Memory B cell (primary cell): ENCODE data around the gene ASRGL1.

Experiments used
- ATAC-seq: fragments of 150-1000 bp; cut with Tn5 transposase; 2 replicates; pipeline ENCODE4 v1.10.0; 2021; ENCODE audit warnings: low read depth, mild to moderate bottlenecking, moderate library complexity
- DNase-seq, 2 donors: peaks; one replicate each; pipeline ENCODE4 v3.0.0; 2022; ENCODE audit warnings: low spot score in 2 of 2
- H3K27ac Mint-ChIP-seq: one replicate; pipeline ENCODE4 v1.8.0; 2022; ENCODE audit warnings: mild to moderate bottlenecking, moderate library complexity, mixed read lengths
- H3K27me3 Mint-ChIP-seq: one replicate; pipeline ENCODE4 v1.8.0; 2022; ENCODE audit warnings: mixed read lengths
- H3K36me3 Mint-ChIP-seq: one replicate; pipeline ENCODE4 v1.8.0; 2022; ENCODE audit warnings: mild to moderate bottlenecking, mixed read lengths
- H3K4me1 Mint-ChIP-seq: one replicate; pipeline ENCODE4 v1.8.0; 2022; ENCODE audit warnings: mixed read lengths
- H3K4me3 Mint-ChIP-seq: one replicate; pipeline ENCODE4 v1.8.0; 2022; ENCODE audit warnings: mild to moderate bottlenecking, moderate library complexity, mixed read lengths
- H3K9me3 Mint-ChIP-seq: one replicate; pipeline ENCODE4 v1.8.0; 2022; ENCODE audit warnings: mixed read lengths

Gene ASRGL1

GRCh38 chr11:62402960-62403730 lies 65.9 kb downstream of the ASRGL1 start:
- Mint-ChIP-seq H3K9me3 (no peaks in the 10 kb centered on the region), H3K4me3 (no peak overlapping the region), H3K4me1 (peaks cover 5% of the 10 kb centered on the region)

GRCh38 chr11:62404435-62404834 lies 67.2 kb downstream of the ASRGL1 start:
- Mint-ChIP-seq H3K4me1 (peaks cover 5% of the 10 kb centered on the region), H3K9me3 (no peaks in the 10 kb centered on the region), H3K27me3 (peaks cover 3% of the 10 kb centered on the region), H3K27ac (no peak overlapping the region), H3K36me3 (no peaks in the 10 kb centered on the region), H3K4me3 (no peak overlapping the region)
- DNase-seq = no peak
- ATAC-seq = no peak

More at GRCh38 chr11:62402960-62403730, 65.9 kb downstream of the ASRGL1 start:
- Mint-ChIP-seq H3K27ac (no peak overlapping the region), H3K36me3 (no peaks in the 10 kb centered on the region), H3K27me3 (peaks cover 9% of the 10 kb centered on the region)
- ATAC-seq = no peak
- DNase-seq = no peak

- ATAC-seq = no peak
- H3K27ac Mint-ChIP-seq = no peak overlapping the region
- H3K4me1 Mint-ChIP-seq = peaks cover 5% of the 10 kb centered on the region
- H3K27me3 Mint-ChIP-seq = peaks cover 3% of the 10 kb centered on the region
- no peak overlapping the region for H3K4me3 Mint-ChIP-seq
- DNase-seq = no peak
- no peaks in the 10 kb centered on the region for H3K9me3 Mint-ChIP-seq
- H3K36me3 Mint-ChIP-seq = no peaks in the 10 kb centered on the region
Observed at GRCh38 chr11:62404901-62405300, 67.7 kb downstream of the ASRGL1 start.

- H3K36me3 Mint-ChIP-seq = no peaks in the 10 kb centered on the region
- no peaks in the 10 kb centered on the region for H3K9me3 Mint-ChIP-seq
- H3K27me3 Mint-ChIP-seq = peaks cover 3% of the 10 kb centered on the region
- no peak overlapping the region for H3K4me3 Mint-ChIP-seq
- DNase-seq = no peak
- no peak for ATAC-seq
- peaks cover 5% of the 10 kb centered on the region for H3K4me1 Mint-ChIP-seq
- H3K27ac Mint-ChIP-seq = no peak overlapping the region
Observed at GRCh38 chr11:62406034-62406433, 68.8 kb downstream of the ASRGL1 start.

GRCh38 chr11:62409831-62410230 lies 72.6 kb downstream of the ASRGL1 start:
- H3K4me1 Mint-ChIP-seq = no peaks in the 10 kb centered on the region
- ATAC-seq (no peak), DNase-seq (no peak)
- H3K4me3 Mint-ChIP-seq = no peak overlapping the region
- no peak overlapping the region for H3K27ac Mint-ChIP-seq
- H3K36me3 Mint-ChIP-seq = no peaks in the 10 kb centered on the region
- peaks cover 2% of the 10 kb centered on the region for H3K27me3 Mint-ChIP-seq
- no peaks in the 10 kb centered on the region for H3K9me3 Mint-ChIP-seq

- Mint-ChIP-seq H3K4me1 (no peaks in the 10 kb centered on the region), H3K27me3 (peaks cover 2% of the 10 kb centered on the region), H3K27ac (no peak overlapping the region), H3K36me3 (no peaks in the 10 kb centered on the region), H3K4me3 (no peak overlapping the region), H3K9me3 (no peaks in the 10 kb centered on the region)
- DNase-seq (no peak), ATAC-seq (no peak)
Observed at GRCh38 chr11:62410972-62411371, 73.7 kb downstream of the ASRGL1 start.

GRCh38 chr11:62411524-62411923 lies 74.3 kb downstream of the ASRGL1 start:
- H3K4me1 Mint-ChIP-seq = no peaks in the 10 kb centered on the region
- H3K9me3 Mint-ChIP-seq = no peaks in the 10 kb centered on the region
- H3K27me3 Mint-ChIP-seq = peaks cover 2% of the 10 kb centered on the region
- ATAC-seq (no peak), DNase-seq (no peak)
- no peaks in the 10 kb centered on the region for H3K36me3 Mint-ChIP-seq
- no peak overlapping the region for H3K4me3 Mint-ChIP-seq
- H3K27ac Mint-ChIP-seq = no peak overlapping the region

GRCh38 chr11:62413060-62413696 lies 75.9 kb downstream of the ASRGL1 start:
- Mint-ChIP-seq H3K9me3 (no peaks in the 10 kb centered on the region), H3K4me1 (no peaks in the 10 kb centered on the region), H3K4me3 (no peak overlapping the region), H3K36me3 (no peaks in the 10 kb centered on the region), H3K27me3 (peaks cover 2% of the 10 kb centered on the region), H3K27ac (no peak overlapping the region)
- DNase-seq (no peak), ATAC-seq (no peak)

GRCh38 chr11:62416596-62416995 lies 79.3 kb downstream of the ASRGL1 start:
- Mint-ChIP-seq H3K27me3 (peaks cover 2% of the 10 kb centered on the region), H3K27ac (no peak overlapping the region), H3K4me1 (no peaks in the 10 kb centered on the region), H3K36me3 (no peaks in the 10 kb centered on the region), H3K9me3 (no peaks in the 10 kb centered on the region), H3K4me3 (no peak overlapping the region)
- DNase-seq = no peak
- no peak for ATAC-seq

GRCh38 chr11:62418136-62418535 lies 80.9 kb downstream of the ASRGL1 start:
- peaks cover 2% of the 10 kb centered on the region for H3K27me3 Mint-ChIP-seq
- no peaks in the 10 kb centered on the region for H3K4me1 Mint-ChIP-seq
- no peaks in the 10 kb centered on the region for H3K36me3 Mint-ChIP-seq
- DNase-seq (no peak), ATAC-seq (no peak)
- H3K9me3 Mint-ChIP-seq = no peaks in the 10 kb centered on the region
- H3K4me3 Mint-ChIP-seq = no peak overlapping the region
- H3K27ac Mint-ChIP-seq = no peak overlapping the region

- Mint-ChIP-seq H3K36me3 (no peaks in the 10 kb centered on the region), H3K4me1 (no peaks in the 10 kb centered on the region), H3K27ac (no peak within 1 kb of the TSS), H3K4me3 (no peak within 1 kb of the TSS), H3K27me3 (peaks cover 3% of the 10 kb centered on the region), H3K9me3 (no peaks in the 10 kb centered on the region)
- ATAC-seq (no peak), DNase-seq (no peak)
Observed at GRCh38 chr11:62418733-62419132, 81.5 kb downstream of the ASRGL1 start, which contains the start of gene SCGB1A1. TSS of gene SCGB1A1 (plus strand) at chr11:62419033. CDS start at chr11:62419096, 63 bp downstream.

GRCh38 chr11:62419314-62419929 lies 82.2 kb downstream of the ASRGL1 start:
- Mint-ChIP-seq H3K36me3 (no peaks in the 10 kb centered on the region), H3K27ac (no peak overlapping the region), H3K27me3 (peaks cover 1% of the 10 kb centered on the region), H3K4me1 (peaks cover under 1% of the 10 kb centered on the region), H3K4me3 (no peak overlapping the region), H3K9me3 (no peaks in the 10 kb centered on the region)
- no peak for DNase-seq
- no peak for ATAC-seq

- ATAC-seq (no peak), DNase-seq (no peak)
- Mint-ChIP-seq H3K27ac (no peak overlapping the region), H3K9me3 (no peaks in the 10 kb centered on the region), H3K4me1 (peaks cover 3% of the 10 kb centered on the region), H3K27me3 (peaks cover 1% of the 10 kb centered on the region), H3K36me3 (no peaks in the 10 kb centered on the region), H3K4me3 (no peak overlapping the region)
Observed at GRCh38 chr11:62419943-62420342, 82.7 kb downstream of the ASRGL1 start.

GRCh38 chr11:62420882-62421281 lies 83.6 kb downstream of the ASRGL1 start:
- no peaks in the 10 kb centered on the region for H3K36me3 Mint-ChIP-seq
- H3K4me1 Mint-ChIP-seq = peaks cover 3% of the 10 kb centered on the region
- H3K27me3 Mint-ChIP-seq = peaks cover 1% of the 10 kb centered on the region
- no peak overlapping the region for H3K4me3 Mint-ChIP-seq
- ATAC-seq (no peak), DNase-seq (no peak)
- no peaks in the 10 kb centered on the region for H3K9me3 Mint-ChIP-seq
- no peak overlapping the region for H3K27ac Mint-ChIP-seq
